Smooth muscle cell of the brain vasculature (primary cell): ENCODE data around the gene CAPN1.

ENCODE experiments used
- DNase-seq: peaks from one replicate; pipeline ENCODE4 v3.0.0-alpha.2; 2012; ENCODE audit warnings: low read depth, low spot score

The CAPN1 gene

GRCh38 chr11:65260756-65261590, 79.2 kb downstream of the CAPN1 start:
- DNase-seq, result no peak
